GM12872 (cell line): ENCODE measurements around the gene WWC2.

Experiments used
- CTCF ChIP-seq: IDR thresholded peaks from 3 replicates; pipeline ENCODE4 v1.5.1; 2011; ENCODE audit warnings: low read depth, mild to moderate bottlenecking, low read length, moderate library complexity; ENCODE audit not compliant: insufficient read depth

Gene WWC2

GRCh38 chr4:183262776-183263100 lies 163.7 kb downstream of the WWC2 start:
- TF ChIP-seq CTCF: no peak

GRCh38 chr4:183263787-183264386 lies 164.8 kb downstream of the WWC2 start:
- TF ChIP-seq CTCF: no peak

GRCh38 chr4:183264614-183265013 lies 165.6 kb downstream of the WWC2 start:
- no peak for TF ChIP-seq CTCF

- TF ChIP-seq CTCF: no peak
Observed at GRCh38 chr4:183266371-183266770, 167.3 kb downstream of the WWC2 start.

GRCh38 chr4:183268556-183268955 lies 169.5 kb downstream of the WWC2 start:
- TF ChIP-seq CTCF: no peak

GRCh38 chr4:183272384-183272783 lies 173.3 kb downstream of the WWC2 start:
- TF ChIP-seq CTCF: no peak

- no peak for TF ChIP-seq CTCF
Observed at GRCh38 chr4:183276106-183276505, 177.0 kb downstream of the WWC2 start.

- TF ChIP-seq CTCF: no peak
Observed at GRCh38 chr4:183284258-183284785, 185.3 kb downstream of the WWC2 start.
